ENCODE measurements around the gene SWAP70. TPM values are rescaled to one million over a fixed set of nuclear protein-coding genes. Genes with fewer than 3 reads are reported as not detected.

Gene SWAP70
- total RNA-seq = 28.9 and 30.2 TPM in 2 replicates

DNA sequence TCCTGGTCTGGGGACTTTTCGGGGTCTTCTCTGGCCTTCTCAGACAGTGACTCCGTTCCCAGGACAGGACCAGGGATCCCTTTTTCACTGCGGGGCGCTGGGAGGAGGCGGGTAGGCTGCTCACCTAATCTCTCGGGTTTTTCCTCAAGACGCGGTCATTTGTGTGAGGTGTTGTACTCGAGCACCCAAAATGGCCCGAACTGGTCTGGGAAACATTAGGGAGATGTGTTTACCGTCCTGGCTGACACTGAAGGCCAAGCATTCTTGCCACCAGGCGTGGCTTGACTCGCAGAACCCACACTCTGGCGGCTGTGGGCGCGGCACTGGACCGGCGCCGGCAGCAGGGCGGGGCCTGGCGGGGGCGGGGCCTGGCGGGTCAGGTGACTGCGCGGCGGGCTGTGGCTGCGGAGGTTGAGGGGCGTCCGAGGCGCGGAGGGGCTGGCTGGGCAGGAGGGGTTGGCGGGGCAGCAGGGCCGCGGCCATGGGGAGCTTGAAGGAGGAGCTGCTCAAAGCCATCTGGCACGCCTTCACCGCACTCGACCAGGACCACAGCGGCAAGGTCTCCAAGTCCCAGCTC is at the start of gene SWAP70:
SWAP70 (plus strand) TSS at position 379 of the 577 bp plus-strand sequence; CDS start at position 482, 103 bp downstream.

Other genes starting within 250 kb of the SWAP70 start
- gene ZNF143, start 203.1 kb upstream of the SWAP70 start, total RNA-seq = 21.0 and 31.6 TPM in 2 replicates
- 31.3 and 62.3 TPM in 2 replicates for gene WEE1, start 90.4 kb upstream of the SWAP70 start, total RNA-seq